SHP77 (cell line): ENCODE data around the gene BUD13.
"Not testable (repeated sequence)": the region's sequence is repeated elsewhere in the genome, so short reads cannot be mapped to it uniquely, and the experiment has no call there.

ENCODE experiments used
- DNase-seq, 2 experiments: peaks; one replicate each; lab custom pipeline; 2025; lab: John Stamatoyannopoulos, UW

BUD13 gene

DNA sequence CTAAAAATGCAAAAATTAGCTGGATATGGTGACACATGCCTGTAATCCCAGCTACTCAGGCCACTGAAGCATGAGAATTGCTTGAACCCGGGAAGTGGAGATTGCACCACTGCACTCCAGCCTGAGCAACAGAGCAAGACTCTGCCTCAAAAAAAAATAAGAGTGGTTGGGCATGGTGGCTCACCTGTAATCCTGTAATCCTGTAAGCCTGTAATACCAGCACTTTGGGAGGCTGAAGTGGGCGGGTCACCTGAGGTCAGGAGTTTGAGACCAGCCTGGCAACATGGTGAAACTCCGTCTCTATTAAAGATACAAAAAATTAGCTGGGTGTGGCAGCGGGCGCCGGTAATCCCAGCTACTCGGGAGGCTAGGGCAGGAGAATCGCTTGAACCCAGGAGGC, 16.7 kb downstream of the BUD13 start:
- DNase-seq: not testable (repeated sequence)

DNA sequence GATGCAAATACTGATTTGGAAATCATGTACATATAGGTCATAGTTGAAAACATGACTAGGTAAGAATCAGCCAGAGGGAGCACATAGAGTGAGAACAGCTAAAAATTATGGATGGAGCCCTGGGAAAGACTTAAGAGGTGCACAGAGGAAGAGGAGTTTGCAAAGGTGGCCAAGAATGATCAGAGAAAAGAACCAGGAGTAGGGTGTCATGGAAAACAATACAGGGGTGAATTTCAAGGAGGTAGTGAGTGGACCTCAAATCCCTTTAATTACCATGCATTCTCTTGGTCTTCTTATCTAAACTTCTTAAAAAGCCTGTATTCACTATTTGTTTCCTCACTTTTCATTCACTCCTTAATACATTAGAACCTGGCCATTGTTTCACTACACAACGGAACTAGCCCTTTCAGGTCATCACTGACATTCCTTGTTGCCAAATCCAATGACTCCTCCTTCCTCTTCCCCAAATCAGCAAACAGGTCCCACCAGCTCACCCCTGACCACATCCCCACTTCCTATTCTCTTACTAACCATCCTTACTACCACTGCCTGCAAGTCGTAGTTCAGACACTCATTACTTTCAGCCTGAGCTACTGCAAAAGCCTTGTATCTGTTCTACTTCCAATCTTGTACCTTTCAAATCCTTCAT, 22.6 kb downstream of the BUD13 start:
- no peak for DNase-seq

DNA sequence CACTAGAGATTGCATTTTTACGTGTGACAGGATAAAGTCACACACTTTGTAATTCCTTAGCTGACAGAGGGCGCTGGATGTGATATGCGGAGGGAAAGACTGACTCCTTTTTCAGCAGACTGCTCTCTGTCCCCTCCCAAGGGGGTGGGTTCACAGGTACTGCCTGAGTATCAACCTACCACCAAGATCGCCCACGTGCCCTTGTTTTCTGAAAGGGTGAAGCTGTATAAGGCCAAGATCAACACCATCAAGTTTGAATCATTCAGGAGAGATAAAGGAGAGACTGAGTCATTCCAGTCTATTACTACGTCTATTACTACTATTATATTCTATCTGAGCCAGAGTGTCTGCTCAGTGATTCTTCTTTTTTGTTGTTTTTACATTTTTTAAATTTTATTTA, 30.7 kb downstream of the BUD13 start:
- no peak for DNase-seq

DNA sequence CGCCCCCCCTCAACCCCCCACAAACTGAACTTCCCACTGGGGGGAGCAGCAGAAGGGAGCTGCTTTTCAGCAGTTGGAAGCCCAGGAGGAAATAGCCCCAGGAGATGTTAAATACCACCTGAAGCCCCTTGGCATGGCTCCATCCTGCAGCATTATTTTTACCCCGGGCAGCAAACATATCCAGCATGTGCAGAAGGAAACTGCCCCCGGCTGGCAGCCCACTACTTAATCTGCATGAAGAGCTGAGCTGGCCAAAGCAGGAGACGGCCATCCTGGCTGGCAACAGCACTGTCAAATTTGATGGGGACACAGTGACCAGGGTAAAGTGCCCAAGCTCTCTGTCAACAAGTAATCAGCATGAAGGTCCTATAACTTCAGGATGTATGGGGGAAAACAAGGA, 32.0 kb downstream of the BUD13 start:
- no peak for DNase-seq

DNA sequence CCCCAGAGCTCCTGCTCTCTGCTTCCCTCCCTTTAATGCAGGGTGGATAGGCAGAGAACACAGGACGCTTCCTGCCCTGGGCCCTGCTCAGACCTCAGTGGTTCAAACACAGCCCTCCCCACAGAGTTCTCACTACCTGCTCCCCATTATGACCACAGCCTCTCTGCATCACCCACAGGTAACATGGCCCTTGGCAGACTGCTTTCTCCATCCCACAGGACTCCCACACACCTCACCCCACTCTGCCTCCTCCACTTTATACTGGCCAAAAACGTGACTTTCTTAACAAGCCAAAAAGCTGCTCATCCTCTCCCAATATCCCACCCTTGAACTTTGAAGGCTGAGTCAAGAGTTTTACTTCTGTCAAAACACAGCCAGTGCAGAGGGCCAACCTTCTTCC, 33.8 kb downstream of the BUD13 start:
- no peak for DNase-seq

DNA sequence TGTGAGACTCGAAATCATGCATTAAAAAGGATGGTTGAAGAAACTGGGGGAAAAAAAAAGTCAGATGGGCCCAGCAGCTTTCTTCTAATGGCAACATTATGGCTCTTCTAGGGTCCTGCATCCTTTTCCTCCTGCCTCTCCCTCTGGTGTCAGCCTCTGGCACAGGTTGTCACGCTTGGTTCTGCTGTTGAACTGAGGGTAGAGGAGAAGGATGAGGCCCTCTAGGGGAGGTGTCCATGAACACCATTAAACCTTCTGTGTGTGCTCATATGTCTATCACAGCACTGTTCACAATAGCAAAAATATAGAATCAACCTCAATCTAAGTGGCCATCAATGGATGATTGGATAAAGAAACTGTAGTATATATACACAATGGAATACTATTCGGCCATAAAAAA, 36.0 kb downstream of the BUD13 start:
- DNase-seq: peak; percentile 9 to 13

DNA sequence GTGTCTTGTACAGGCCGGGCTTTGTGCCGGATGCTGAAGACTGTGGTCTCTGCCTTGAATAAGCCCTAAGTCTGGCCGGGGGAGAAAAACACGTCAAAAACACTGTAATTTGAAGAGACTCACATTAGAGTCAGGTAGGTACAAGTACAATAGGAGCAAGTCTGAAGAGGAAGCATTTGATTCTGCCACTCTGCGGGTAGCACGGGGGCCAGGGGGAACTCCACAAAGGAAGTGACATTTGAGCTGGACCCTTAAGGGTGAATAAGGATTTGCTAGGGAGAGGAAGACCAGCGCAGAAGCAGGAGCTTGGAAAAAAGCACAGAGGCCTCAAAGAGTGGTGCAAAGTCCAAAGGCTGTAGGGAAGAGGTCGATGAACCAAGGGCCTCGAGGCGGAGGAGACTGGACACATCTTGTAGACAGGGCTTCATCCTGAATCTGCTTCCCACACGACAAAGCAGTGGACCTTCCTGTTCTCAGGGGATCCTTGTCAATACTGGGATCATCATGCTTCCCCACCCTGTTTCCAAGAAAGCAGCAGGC, 38.7 kb downstream of the BUD13 start:
- DNase-seq: no peak

DNA sequence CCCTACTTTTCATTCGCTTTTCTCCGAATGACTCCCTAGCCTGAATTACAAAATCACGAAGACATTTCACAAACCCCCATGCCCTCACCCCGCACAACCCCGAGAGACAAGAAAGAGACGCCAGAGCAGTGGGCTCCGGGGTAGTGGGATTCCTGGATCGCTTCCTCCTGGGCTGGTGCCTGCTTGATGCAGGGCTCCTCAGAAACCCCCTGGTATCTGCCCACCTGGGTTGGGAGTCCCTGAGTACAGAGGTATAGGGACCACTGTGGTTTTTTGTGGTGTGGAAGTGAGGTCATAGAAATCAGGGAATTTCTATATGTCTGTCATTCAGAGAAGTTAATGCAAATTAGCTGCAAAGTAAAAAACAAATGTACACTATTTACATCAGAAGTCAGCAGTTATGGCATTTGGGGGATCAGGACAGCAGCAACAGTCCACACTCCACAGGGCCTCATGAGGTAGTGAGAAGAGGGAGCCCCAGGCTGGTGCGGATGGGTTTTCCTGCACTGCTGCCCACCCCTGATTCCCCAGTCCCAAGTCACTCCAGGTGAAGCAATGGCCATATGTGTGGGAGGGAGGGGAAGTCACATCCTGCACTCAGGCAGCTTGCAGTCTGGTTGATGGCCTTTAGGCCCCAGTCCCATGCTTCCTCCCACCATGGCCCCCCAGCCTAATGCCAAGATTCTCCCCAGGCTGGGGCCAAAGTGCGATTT, 39.6 kb downstream of the BUD13 start:
- DNase-seq: no peak

DNA sequence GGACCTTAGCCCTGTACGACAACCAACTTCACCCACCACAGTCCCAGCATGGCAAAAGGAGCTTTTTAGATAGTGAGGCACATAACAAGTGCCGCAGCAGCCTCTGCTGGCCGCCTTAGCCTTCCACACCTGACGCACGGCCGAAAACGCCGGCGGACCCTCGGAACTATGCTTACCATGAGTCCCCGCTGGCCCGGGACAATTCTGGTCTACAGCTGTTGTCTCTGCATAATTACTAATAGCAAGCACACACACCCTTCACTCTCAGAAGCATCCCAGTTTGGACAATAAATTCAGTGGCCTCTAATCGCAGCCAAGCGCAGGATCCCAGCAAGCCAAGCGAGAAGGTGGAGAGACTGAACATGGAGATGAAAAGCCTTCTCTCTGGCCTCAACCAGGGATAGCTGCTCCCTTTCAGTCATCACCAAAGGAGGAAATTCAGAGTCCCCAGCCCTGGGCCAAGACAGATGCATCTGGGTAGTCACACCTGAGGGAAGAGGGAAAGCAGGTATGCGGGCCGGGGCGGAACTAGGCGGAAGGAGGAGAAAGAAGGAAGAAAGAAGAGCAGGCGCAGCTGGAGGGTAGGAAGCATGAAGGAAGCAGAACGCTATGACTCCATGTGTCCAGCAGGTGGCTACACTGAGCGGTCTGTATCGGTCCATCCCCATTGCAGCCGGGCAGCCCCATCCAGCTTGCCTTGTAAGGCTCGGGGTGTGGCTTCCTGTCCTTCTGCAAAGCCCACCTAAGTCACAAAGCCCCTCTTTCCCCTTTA, 40.3 kb downstream of the BUD13 start:
- peak; percentile 45 to 61 for DNase-seq

DNA sequence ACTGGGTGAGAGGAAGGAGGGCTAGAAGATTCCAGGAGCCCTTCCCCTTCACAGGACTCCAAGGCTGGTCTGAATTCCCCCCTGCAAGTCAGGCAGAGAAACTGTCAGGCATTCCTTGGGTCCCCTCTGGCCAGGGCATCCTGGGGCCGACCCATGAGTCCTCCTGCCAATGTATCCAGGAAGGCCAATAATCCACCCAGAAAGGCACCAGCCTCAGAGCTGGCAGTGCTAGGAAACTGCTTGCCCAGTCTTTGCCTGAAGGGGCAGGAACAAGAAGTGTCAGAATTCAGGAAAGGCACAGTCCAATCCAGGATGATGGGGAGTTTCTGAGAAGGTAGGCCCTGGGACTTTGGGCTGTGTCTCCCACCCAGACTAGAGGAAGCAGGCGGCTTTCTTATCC, 41.0 kb downstream of the BUD13 start:
- DNase-seq: no peak

DNA sequence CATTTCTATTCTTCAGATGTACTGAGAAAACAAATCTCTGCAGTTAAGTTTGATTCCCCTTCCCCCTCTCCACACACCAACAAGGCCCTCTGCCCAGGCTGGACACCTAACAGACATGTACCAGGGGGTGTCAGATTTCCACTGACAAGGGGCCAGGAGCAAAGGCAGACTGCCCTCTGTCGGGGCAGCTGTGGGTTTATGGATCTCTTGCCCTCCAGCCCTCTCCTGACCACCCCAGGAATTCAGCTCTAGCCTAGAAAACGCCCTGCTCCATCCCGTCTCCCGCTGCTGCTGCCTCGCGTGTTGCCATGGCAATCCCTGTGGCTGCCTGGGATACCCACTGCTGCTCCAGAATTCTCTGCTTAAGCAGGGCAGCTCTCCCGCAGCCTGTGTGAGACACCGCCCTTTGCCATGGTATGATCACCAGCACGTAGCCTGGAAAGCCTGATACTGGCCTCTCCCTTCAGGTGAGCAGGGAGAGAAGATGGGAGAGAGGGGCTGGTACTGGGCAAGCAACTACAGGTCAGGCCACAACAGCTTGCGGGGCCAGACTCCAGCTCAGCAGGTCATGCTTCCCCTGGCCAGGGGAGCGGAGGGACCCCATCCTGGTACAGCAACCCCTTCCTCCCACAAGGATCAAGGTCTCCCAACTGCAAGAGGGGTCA, 41.6 kb downstream of the BUD13 start:
- peak in 1 of 2 experiments; percentile 16 for DNase-seq

DNA sequence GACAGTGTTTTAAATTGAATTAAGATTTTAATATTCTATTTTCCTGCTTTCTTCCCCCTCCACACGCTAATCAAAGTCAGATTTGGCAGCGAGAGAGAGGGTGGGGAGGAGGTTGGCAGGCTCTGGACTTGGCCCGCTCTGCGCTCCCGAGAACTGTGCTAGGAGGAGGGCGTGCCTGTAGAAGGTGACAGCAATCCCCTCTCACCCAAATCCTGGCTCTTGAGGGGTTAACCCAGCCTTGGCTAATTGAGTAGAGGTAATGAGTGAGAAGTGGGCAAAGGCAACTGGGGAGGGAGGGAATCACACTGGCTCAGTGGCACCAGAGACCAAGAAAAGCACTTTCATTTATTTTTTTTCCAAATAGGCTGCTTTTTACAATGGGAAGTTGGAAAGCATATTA, 42.2 kb downstream of the BUD13 start:
- DNase-seq: no peak

DNA sequence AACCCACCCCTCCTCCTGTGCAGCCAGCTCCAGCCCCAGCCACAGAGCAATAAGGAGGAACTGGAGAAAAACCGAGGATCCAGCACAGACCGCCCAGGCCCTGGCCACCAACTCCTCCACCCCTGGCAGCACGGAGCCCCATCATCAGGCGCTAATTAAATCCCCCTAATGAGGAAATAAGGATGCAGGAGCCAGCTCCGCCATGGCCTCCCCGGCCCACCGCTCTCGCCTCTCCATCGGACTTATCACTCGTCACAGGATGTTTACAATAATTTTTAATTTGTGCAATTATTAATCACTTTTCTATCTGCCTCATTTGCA, 42.6 kb downstream of the BUD13 start:
- DNase-seq: no peak

DNA sequence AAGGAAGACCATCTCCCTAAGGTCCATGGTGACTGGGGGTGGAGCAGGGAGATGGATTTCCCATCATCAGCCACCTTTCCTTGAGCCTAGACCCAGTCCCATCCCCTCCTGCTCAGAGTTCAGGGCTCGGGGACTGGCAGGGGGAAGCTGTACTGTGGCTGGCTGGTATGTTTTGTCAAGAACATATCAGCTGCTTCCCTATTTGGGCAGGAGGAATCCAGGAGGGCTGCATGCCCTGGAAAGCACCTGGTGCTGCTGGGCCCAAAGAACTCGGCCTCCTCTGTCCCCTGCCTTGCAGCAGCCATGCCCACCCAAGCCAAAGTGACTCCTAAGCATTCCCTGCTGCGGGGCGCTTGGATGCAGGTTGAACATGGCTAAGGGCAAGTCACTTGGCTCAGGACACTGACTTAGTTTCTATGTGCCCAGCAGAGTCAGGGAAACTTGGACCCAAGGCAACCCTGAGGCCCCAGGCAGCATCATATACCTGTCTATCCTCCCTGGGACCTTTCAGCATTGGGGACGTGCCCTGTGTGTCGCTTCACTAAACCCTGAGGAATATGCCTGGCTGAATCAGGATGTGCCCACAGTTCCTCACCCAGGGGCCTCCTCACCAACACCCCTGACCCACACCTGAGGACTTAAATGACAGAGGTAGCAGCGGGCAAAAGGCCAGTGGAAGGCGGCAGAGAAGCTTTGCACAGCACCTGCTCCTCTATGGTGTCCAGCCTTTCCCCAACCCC, 43.1 kb downstream of the BUD13 start:
- DNase-seq: no peak

DNA sequence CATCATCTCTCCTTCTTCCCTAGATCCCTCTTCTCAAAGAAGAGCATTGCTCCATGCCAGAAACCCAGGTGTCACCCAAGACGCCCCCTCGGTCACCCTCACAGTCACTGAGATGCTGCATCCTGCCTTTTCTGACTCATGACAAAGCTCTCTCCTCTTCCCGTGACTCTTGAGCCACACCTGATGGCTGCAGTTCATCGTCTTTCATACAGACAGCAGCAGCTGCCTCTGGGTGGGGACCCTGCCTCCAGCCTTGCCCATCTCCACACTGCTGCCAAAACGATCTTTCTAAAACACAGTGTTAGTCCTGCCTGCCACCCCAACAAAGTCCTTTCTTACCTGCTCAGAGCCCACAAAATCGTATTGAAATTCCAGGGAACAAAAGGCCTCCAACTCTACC, 44.8 kb downstream of the BUD13 start:
- DNase-seq: no peak

DNA sequence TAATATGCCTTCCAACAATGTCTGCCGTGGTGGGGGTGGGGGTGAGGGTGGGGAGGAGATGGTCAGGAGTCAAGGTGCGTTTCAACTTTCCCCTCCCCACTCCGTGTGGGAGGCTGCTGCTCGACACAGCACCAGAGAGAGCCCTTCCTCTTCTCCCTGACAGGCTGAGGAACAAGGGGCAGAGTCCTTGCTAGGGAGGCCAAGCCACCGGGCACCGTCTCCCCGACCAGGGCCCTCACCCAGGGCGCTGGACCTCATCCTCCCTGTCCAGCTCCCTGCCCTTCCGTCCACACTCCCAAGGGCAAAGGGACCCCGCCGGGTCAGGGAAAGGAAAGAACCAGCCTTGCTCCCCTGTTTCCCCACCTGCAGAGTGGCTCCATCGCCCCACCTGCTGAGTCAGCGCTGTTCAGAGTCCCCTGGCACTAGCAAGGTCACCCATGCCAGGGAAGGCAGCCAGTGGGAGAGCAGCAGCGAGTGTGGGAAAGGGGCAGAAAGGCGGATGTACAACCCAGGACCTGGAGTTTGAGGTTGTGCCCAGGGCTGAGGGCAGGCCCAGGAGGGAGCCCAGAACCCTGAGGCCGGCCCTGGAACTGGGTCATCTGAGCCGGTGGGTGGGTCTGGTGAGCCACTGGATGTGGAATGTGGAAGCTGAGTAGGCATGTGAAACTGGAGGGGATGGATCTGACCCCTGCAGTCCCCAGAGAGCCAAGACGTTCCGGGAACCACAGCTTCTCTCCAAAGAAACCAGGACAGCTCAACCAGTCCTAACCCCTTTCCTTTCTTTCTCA, 47.2 kb downstream of the BUD13 start:
- no peak for DNase-seq

DNA sequence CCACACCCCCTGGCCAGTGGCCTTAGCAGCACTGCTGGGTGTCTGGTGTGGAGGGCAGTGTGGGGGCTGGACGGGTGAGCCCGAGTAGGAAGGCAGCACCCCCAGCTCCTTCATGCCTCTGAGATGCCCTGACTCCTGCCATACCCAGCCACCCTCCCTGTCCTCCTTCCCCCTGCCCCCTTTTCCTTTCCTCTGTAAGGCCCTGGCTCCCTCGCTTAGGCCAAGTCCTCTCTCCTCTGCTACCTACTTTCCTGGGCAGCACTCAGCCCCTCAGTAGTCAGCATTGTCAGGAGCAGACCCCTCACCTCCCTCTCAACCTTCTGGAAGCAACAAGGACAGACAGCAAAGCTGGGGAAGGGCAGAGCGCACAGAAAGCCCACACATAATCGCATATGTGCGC, 48.0 kb downstream of the BUD13 start:
- no peak for DNase-seq

DNA sequence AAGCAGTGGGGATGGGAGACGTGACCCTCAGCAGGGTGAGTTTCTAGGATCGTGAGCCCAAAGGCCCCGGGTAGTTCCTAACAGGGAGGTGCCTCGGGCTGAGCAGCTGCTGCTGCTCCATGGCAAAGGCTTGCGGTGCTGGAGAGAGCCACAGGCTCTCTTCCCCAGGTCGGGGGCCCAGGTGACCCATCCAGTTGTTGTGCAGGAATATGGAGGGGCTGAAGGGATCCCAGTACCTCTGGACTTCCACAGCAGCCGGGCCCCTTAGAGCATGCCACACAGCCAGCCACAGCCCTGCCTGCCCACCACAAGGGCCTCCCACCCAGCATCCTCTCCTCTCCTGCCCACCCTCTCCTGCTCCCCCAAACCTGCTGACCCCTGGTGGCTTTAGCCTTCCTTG, 49.3 kb downstream of the BUD13 start:
- DNase-seq: no peak

DNA sequence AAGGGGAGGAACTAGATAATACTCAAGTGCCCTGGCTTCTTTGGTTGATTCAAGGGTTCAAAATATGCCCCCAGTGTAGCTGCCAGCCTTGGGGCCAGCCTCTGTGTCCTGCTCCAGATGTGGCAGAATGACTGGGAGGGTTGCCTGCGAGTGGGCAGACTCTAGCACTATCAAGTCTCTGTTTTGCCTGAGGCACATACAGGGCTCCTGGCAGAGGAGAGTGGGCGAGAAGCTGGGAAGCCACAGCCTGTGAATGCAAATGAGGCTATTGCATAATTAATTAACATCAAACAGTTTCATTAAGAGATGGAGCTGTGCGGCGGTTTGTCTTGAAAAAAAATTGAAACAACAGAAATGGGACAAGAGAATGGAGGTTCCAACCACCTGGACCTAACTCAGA, 50.8 kb downstream of the BUD13 start:
- no peak for DNase-seq

DNA sequence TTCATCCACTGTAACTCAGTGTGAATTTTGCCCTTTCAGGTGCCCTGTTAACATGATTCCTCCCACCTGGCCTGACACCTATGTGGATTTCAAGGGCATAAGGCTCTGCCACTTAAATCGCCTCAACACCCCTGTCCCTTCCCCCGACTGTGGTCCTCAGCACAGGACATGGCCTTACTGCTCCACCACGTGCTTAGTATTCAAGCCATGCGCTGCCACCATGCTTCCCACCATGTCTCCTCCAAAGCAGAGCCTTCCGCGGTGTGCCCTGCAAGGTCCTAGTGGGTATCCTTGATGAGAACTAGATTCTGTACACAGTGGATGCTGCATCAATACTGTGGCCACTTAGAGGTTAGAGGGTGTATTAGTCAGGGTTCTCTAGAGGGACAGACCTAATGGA, 51.9 kb downstream of the BUD13 start:
- no peak for DNase-seq

DNA sequence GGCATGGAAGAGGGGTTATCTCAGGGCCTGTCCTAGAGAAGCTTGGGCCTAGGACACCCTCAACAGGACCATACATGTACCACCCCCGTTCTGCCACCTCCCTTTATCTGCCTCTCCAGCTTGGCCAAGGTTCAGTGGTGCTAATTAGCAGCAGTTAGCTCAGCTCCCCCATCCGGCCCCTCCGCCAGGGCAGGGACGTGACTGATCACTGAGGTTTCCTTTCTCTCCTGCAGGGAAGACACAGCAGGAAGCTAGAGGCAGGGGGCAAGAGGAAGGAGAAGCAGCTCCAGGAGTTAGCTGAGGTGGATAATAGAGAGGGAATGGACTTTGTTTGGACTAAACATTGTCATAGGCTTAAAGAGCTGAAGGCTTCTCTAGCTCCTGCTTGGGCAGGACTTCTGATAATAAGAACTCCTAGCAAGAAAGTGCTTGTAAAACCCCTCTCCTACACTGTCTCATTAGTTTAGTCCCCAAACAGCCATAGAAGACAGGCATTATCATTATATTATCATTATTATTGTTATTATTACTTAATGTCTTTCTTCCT, 53.8 kb downstream of the BUD13 start:
- DNase-seq: no peak
